Peyer's patch (tissue), 4 donors: ENCODE measurements around the gene PRKCH.

Source experiments
- CTCF ChIP-seq, 6 experiments: fragments of 450-650 bp in 4 of 6; fragments of 200-600 bp in 2 of 6; sonication (generic) in 1 of 6; IDR thresholded peaks; one replicate each; pipeline ENCODE4 v1.5.1; 2017 to 2019; ENCODE audit warnings: antibody characterized with exemption in 6 of 6, mild to moderate bottlenecking in 3 of 6, moderate library complexity in 1 of 6
- POLR2A ChIP-seq, 2 donors: fragments of 450-650 bp; IDR thresholded peaks; one replicate each; pipeline ENCODE4 v1.5.1; 2017; ENCODE audit warnings: antibody characterized with exemption in 2 of 2, mild to moderate bottlenecking in 2 of 2, moderate library complexity in 2 of 2

- TF ChIP-seq CTCF (IDR thresholded peaks at IDR 0.05) (no peak), POLR2A (IDR thresholded peaks at IDR 0.05) (no peak)
These were observed 264.5 kb downstream of the PRKCH start for GRCh38 chr14:61585598-61586543.
